ENCODE measurements around the gene GPR135. TPM values are rescaled to one million over a fixed set of nuclear protein-coding genes. Genes with fewer than 3 reads are reported as not detected.
A peak's percentile ranks its signal among the peaks of the same experiment; 100 is the strongest.
"Not testable (repeated sequence)": the region's sequence is repeated elsewhere in the genome, so short reads cannot be mapped to it uniquely, and the experiment has no call there.

The GPR135 gene
- total RNA-seq, 1 experiment from 2014 or later, result 0.71 TPM

GRCh38 chr14:59481407-59481806, 16.2 kb upstream of the GPR135 start:
- no peak for DNase-seq (ENCODE audit: low read depth)
- in situ Hi-C loops (cut with HindIII; ENCODE audit: low pct_unique_long_range_greater_than_20kb, low sequenced_read_pairs), result no loop called here

DNA sequence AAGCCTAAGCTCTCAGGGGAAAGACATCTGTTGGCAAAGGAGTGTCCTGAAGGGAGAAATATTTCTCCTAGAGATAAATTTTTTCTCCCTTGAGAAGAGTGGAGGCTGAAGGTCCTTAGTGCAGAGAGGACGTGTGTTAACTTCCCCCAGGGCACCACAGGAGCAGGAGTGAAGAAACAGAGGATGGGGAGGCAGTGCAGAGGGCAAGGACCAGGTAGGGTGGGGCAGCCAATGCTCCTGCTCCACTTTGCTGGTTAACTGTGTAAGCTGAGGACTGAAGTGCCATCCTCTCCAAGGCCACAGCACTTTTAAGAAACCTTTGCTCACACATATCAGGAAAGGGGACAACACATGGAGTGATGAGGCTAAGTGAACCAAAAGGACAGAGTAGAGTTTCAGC, 15.0 kb upstream of the GPR135 start:
- DNase-seq (ENCODE audit: low read depth), result no peak
- in situ Hi-C loops (cut with HindIII; ENCODE audit: low pct_unique_long_range_greater_than_20kb, low sequenced_read_pairs), result no loop called here

DNA sequence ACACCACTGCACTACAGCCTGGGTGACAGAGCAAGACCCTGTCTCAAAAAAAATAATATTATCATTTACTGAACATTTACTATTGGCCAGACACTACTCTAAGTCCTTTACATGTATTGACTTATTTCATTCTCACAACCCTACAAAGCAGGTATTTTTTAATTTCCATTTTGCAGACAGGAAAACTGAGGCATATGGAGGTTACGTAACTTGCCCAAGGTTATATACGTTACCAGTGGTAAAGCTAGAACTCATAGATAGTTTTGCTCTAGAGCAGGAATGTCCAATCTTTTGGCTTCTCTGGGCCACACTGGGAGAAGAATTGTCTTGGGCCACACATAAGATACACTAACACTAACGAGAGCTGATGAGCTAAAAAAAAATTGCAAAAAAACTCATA, 13.4 kb upstream of the GPR135 start:
- DNase-seq (ENCODE audit: low read depth), result no peak
- in situ Hi-C loops (cut with HindIII; ENCODE audit: low pct_unique_long_range_greater_than_20kb, low sequenced_read_pairs), result no loop called here

DNA sequence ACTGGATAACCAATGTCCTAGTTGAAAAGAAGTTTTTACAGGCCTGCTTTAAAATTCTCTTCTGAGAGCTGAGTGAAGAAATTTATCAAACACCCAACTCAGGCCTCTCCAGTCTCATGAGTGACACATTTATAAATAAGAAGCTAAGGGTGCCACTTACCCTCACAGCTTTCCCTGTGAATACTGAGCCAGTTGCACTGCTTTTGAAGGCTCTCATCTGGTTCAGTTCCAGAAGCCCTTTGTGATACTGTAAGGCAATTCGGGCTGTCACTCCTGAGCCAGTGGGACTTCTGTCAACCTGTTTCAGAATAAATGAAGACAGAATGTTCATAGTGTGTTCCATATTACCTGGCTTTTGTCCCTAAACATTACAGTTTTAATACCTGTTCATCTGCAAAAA, 10.5 kb upstream of the GPR135 start:
- in situ Hi-C loops (cut with HindIII; ENCODE audit: low pct_unique_long_range_greater_than_20kb, low sequenced_read_pairs), result no loop called here
- DNase-seq (ENCODE audit: low read depth), result no peak

GRCh38 chr14:59474172-59474571, 9.0 kb upstream of the GPR135 start:
- in situ Hi-C loops (cut with HindIII; ENCODE audit: low pct_unique_long_range_greater_than_20kb, low sequenced_read_pairs), result no loop called here
- DNase-seq (ENCODE audit: low read depth), result no peak

- in situ Hi-C loops (cut with HindIII; ENCODE audit: low pct_unique_long_range_greater_than_20kb, low sequenced_read_pairs), result no loop called here
- no peak for DNase-seq (ENCODE audit: low read depth)
Measured at GRCh38 chr14:59464486-59465315, 479 bp downstream of the GPR135 start.

- in situ Hi-C loops (cut with HindIII; ENCODE audit: low pct_unique_long_range_greater_than_20kb, low sequenced_read_pairs), result no loop called here
- DNase-seq (ENCODE audit: low read depth), result no peak
Measured at GRCh38 chr14:59463787-59464485, 1.2 kb downstream of the GPR135 start.

DNA sequence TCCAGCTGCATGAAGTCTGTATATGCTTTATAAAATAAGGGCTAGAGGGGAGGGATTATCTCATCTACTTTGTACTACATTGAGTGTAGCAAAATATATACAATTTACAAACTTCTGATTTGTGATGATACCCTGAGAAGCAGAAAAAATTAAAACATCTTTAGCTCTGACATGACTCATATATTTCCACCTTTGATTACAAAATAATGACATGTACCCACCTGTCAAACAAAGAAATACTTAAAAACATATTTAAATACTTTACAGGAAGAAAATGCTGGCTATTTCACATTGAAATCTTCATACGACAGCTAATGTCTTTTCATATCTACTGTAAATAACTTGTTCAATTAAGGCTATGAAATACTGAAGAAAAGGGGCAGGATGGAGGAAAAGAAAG, 3.3 kb downstream of the GPR135 start:
- in situ Hi-C loops (cut with HindIII; ENCODE audit: low pct_unique_long_range_greater_than_20kb, low sequenced_read_pairs), result no loop called here

GRCh38 chr14:59460378-59460777, 4.8 kb downstream of the GPR135 start:
- DNase-seq (ENCODE audit: low read depth), result no peak

More for the DNA sequence above, 3.3 kb downstream of the GPR135 start:
- DNase-seq (ENCODE audit: low read depth), result no peak

GRCh38 chr14:59458486-59458885, 6.7 kb downstream of the GPR135 start:
- DNase-seq (ENCODE audit: low read depth), result no peak
- in situ Hi-C loops (cut with HindIII; ENCODE audit: low pct_unique_long_range_greater_than_20kb, low sequenced_read_pairs), result no loop called here

More at GRCh38 chr14:59460378-59460777, 4.8 kb downstream of the GPR135 start:
- in situ Hi-C loops (cut with HindIII; ENCODE audit: low pct_unique_long_range_greater_than_20kb, low sequenced_read_pairs), result no loop called here

DNA sequence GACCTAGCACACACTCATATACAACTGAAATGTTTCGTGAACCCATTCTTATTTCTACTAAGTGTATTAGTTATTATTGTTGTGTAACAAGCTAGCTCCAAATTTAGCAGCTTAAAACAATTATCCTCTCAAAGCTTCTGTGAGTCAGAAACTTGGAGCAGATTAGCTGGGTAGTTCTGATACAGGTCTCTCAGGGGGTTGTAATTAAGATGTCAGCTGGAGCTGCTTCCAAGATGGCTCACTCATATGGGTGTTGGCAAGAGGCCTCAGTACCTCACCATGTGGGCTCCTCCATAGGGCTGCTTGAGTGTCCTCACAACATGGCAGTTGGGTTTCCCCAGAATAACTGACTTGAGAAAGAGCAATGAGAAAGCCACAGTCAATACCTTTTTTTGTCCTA, 9.8 kb downstream of the GPR135 start:
- no peak for DNase-seq (ENCODE audit: low read depth)
- in situ Hi-C loops (cut with HindIII; ENCODE audit: low pct_unique_long_range_greater_than_20kb, low sequenced_read_pairs), result no loop called here

DNA sequence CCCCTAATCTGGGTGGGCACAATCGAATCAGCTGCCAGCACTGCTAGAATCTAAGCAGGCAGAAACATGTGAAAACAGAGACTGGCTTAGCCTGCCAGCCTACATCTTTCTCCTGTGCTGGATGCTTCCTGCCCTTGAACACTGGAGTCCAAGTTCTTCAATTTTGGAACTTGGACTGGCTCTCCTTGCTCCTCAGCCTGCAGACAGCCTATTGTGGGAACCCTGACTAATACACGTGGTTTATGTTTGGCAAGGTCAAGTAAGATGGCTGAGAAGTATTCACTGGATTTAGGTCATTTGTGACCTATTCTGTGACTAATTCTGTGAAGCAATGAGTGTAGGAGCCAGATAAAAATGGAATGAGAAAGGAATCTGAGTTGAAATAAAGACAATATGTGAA, 11.0 kb downstream of the GPR135 start:
- DNase-seq (ENCODE audit: low read depth), result peak; percentile 3
- in situ Hi-C loops (cut with HindIII; ENCODE audit: low pct_unique_long_range_greater_than_20kb, low sequenced_read_pairs), result no loop called here

DNA sequence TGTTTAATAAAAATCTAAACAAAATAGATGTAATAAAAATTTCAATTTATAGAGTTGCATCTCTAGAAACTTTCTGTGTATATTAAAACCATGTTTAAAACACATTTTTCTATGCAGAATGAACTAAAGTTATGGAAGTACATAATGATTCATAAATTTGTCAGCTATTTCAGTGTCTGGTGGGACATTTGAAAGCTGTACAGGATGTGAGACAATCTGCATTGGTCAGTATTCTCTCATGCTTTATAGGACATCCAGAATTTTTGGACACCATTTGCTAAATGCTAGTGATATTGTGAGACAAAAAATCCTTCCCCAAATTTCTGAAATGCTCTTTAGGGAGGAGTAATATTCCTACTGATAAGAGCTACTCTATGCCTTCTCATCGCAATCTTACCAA, 13.3 kb downstream of the GPR135 start:
- no peak for DNase-seq (ENCODE audit: low read depth)
- in situ Hi-C loops (cut with HindIII; ENCODE audit: low pct_unique_long_range_greater_than_20kb, low sequenced_read_pairs), result no loop called here

DNA sequence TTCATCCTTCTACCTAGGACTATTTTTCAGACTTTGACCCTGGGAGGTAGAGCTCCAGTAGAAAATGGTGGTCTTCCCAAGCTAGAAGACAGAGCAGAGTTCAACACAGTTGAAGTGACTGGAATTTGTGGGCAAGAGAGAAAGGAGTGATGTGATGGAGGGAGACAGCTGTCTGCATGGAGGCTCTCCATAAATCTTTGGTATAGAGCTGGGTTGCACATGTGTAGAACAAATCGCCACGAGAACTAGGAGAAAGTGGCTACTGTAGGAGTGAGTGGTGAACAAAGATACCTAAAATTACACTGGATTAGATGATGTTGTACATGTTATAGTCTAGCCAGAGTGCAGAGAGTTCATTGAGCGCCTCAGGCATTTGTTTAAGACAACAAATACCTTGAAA, 14.5 kb downstream of the GPR135 start:
- DNase-seq (ENCODE audit: low read depth), result no peak
- in situ Hi-C loops (cut with HindIII; ENCODE audit: low pct_unique_long_range_greater_than_20kb, low sequenced_read_pairs), result no loop called here

GRCh38 chr14:59448673-59449072, 16.5 kb downstream of the GPR135 start:
- in situ Hi-C loops (cut with HindIII; ENCODE audit: low pct_unique_long_range_greater_than_20kb, low sequenced_read_pairs); DNase-seq (ENCODE audit: low read depth): not testable (repeated sequence)

- in situ Hi-C loops (cut with HindIII; ENCODE audit: low pct_unique_long_range_greater_than_20kb, low sequenced_read_pairs), result no loop called here
- DNase-seq (ENCODE audit: low read depth), result no peak
Measured at GRCh38 chr14:59439256-59439965, 25.8 kb downstream of the GPR135 start.

DNA sequence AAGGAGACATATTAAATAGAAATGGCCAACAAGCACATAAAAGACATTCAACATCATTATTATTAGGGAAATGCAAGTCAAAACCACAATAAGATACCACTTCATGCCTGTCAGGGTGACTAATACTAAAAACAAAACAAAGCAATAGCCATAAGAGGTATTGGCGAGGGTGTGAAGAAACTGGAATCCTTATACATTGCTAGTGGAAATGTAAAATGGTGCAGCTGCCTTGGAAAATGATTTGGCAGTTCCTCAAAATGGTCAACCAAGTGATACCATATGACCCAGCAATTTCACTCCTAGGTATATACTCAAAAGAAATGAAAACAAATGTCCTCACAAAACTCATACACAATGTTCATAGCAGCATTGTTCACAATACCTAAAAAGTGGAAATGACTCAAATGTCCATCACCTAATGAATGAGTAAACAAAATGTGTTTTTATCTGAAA, 27.0 kb downstream of the GPR135 start:
- DNase-seq (ENCODE audit: low read depth), result peak; percentile 45
- in situ Hi-C loops (cut with HindIII; ENCODE audit: low pct_unique_long_range_greater_than_20kb, low sequenced_read_pairs), result no loop called here

DNA sequence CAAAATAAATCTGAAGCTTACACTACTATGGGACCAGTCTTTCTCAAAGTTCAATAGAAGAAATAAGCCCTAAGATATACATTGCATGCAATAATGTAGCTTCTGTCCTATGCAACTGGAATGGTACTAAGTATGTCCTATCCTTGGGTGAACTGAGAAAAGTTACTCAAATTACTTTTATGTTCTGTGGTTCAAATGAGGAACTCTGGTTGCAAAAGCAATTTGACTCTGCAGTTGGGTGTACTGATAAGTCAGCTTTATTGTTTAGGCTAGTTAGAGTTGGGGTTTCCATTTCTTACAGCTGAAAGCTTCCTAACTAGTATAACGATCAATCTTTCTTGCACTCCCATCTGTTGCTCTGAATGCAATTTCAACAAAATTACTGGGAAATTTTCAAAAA, 29.2 kb downstream of the GPR135 start:
- in situ Hi-C loops (cut with HindIII; ENCODE audit: low pct_unique_long_range_greater_than_20kb, low sequenced_read_pairs), result no loop called here
- no peak for DNase-seq (ENCODE audit: low read depth)

DNA sequence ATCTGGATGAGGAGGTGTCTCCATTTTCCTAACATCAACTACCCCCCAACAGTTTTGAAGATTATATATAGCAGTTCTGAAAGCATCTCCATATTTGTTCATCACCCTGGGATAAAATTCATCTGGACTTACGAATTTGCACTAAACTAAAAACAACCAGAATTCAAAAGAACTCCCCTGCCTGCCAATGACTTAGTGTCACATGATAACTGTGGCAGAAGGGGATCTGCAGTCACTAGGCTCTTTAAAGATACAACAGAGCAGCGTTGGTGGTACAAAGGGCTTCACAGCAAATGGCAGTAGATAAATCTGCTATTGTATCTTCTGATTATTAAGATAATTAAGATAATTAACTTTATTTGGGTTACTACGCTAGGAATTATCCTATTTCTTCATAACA, 30.1 kb downstream of the GPR135 start:
- in situ Hi-C loops (cut with HindIII; ENCODE audit: low pct_unique_long_range_greater_than_20kb, low sequenced_read_pairs), result no loop called here
- no peak for DNase-seq (ENCODE audit: low read depth)

Data from Caki2 (cell line).